Aorta (tissue), 5 donors: ENCODE measurements around the gene MEGF11. TPM values are rescaled to one million over a fixed set of nuclear protein-coding genes. Genes with fewer than 3 reads are reported as not detected.

Experiments used
- ATAC-seq: fragments of 200-7000 bp; cut with Tn5 transposase; one replicate; pipeline ENCODE4 v1.9.1; 2022; ENCODE audit warnings: moderate library complexity; ENCODE audit not compliant: low FRiP score
- DNase-seq, 2 donors: peaks; one replicate each; pipeline ENCODE4 v3.0.0-alpha.2; 2020
- H3K27ac ChIP-seq, 2 donors: one replicate each; pipeline ENCODE4 v1.5.1; 2013; ENCODE audit warnings: low read length in 2 of 2, mild to moderate bottlenecking in 2 of 2, moderate library complexity in 2 of 2, control low read depth in 1 of 2, inconsistent platforms in 1 of 2, low read depth in 1 of 2
- H3K27me3 ChIP-seq, 2 donors: one replicate each; pipeline ENCODE4 v1.6.1; 2013; ENCODE audit warnings: control low read depth in 1 of 2, low read length in 1 of 2, mild to moderate bottlenecking in 1 of 2, moderate library complexity in 1 of 2; ENCODE audit not compliant: insufficient read depth in 2 of 2, control insufficient read depth in 1 of 2
- H3K36me3 ChIP-seq, 2 donors: one replicate each; pipeline ENCODE4 v1.6.1; 2013; ENCODE audit warnings: control low read depth in 1 of 2, low read length in 1 of 2, mild to moderate bottlenecking in 1 of 2; ENCODE audit not compliant: insufficient read depth in 2 of 2, control insufficient read depth in 1 of 2
- H3K4me1 ChIP-seq, 2 donors: one replicate each; pipeline ENCODE4 v1.6.1; 2013; ENCODE audit warnings: low read length in 2 of 2, control low read depth in 1 of 2, mild to moderate bottlenecking in 1 of 2, moderate library complexity in 1 of 2; ENCODE audit not compliant: insufficient read depth in 2 of 2, control insufficient read depth in 1 of 2
- H3K4me3 ChIP-seq, 2 donors: one replicate each; pipeline ENCODE4 v1.5.1; 2013; ENCODE audit warnings: low read length in 2 of 2, control low read depth in 1 of 2, mild to moderate bottlenecking in 1 of 2
- H3K9me3 ChIP-seq: one replicate; pipeline ENCODE4 v1.6.1; 2013; ENCODE audit warnings: mild to moderate bottlenecking, low read length; ENCODE audit not compliant: control insufficient read depth
- WGBS, 2 donors: extraction: QIAGEN DNeasy Blood & Tissue Kit; methylation state at CpG; one replicate each; pipeline ENCODE4 v1.1.7; 2013; 5-methylcytosine and 5-hydroxymethylcytosine counted together
- intact Hi-C, 2 donors: fragments of 100-400 bp; cut with DNase I; formaldehyde crosslinking; loops; one replicate each; pipeline versions ENCODE4 v1.14.2 to v1.15.0; 2022
- microRNA-seq, 2 donors: library from miRNA; unstranded; fragments of <30 nt; microRNA quantifications; one replicate each; pipeline ENCODE4 v1.2.0, GENCODE V29; 2020
- polyA plus RNA-seq, 2 donors: library from polyadenylated mRNA; stranded (reverse); fragments of 200-250 nt; gene quantifications; one replicate each; pipeline ENCODE4 v1.2.3, GENCODE V29; 2013
- total RNA-seq, 2 donors: library from RNA; stranded (reverse); fragmentation: NEBNext Ultra II Directional; extraction: Animal tissue kit (Norgen Biotek cat#: 25700); gene quantifications; one replicate each; pipeline ENCODE4 v1.2.1, GENCODE V29; 2021
- donor health status: healthy with polysubstance abuse.
- donor health status: Bipolar disorder and iron deficiency.
- donor health status: DM: no; HTN: no; CAD: no.
- donor health status: DM: no; HTN: no; CAD: no.
- donor health status: DM: yes; HTN: yes; CAD: no.

Gene MEGF11
- total and polyA plus RNA-seq, 4 donors, result not detected

GRCh38 chr15:65845826-65846519, 407.6 kb downstream of the MEGF11 start:
- Histone ChIP-seq H3K4me3 (no peak overlapping the region), H3K4me1 (no peaks in the 10 kb centered on the region), H3K27ac (no peak overlapping the region), H3K27me3 (no peaks in the 10 kb centered on the region), H3K36me3 (no peaks in the 10 kb centered on the region), H3K9me3 (no peaks in the 10 kb centered on the region)
- ATAC-seq, result no peak
- DNase-seq, result no peak
- intact Hi-C loops, result no loop called here
- WGBS, 2 donors, result 41 to 53% methylated on average over 9 of the region's 9 CpGs

Small RNA genes lying within 50 kb of the gene (microRNA-seq; reads per million reads assigned to microRNA genes)
- gene MIR4311, result 0 reads per million in 2 donors

Other genes with a start within 250 kb of the MEGF11 start
- gene DIS3L, start 39.8 kb upstream of the MEGF11 start, total RNA-seq, result 10 to 100 TPM; 18.3 to 36.2 TPM
- gene DIS3L, start 39.8 kb upstream of the MEGF11 start, polyA plus RNA-seq, result 10 to 100 TPM; 10.6 to 18.0 TPM
- 1 to 10 TPM; 4.2 to 7.6 TPM for gene TIPIN, start 102.9 kb upstream of the MEGF11 start, total RNA-seq
- 1 to 10 TPM; 2.6 to 2.7 TPM for gene TIPIN, start 102.9 kb upstream of the MEGF11 start, polyA plus RNA-seq
- gene MAP2K1, start 133.2 kb upstream of the MEGF11 start, total RNA-seq, result 10 to 100 TPM; 49.7 to 57.7 TPM
- 10 to 100 TPM; 21.9 to 36.3 TPM for gene MAP2K1, start 133.2 kb upstream of the MEGF11 start, polyA plus RNA-seq
- gene SNAPC5, start 244.0 kb upstream of the MEGF11 start, total RNA-seq, result 10 to 100 TPM; 18.9 to 19.3 TPM
- gene SNAPC5, start 244.0 kb upstream of the MEGF11 start, polyA plus RNA-seq, result 10 to 100 TPM; 25.0 to 60.1 TPM